ENCODE measurements around the gene EDC4. TPM values are rescaled to one million over a fixed set of nuclear protein-coding genes. Genes with fewer than 3 reads are reported as not detected.

Gene EDC4
- total RNA-seq, 1 experiment from 2014 or later: 48.8 TPM

DNA sequence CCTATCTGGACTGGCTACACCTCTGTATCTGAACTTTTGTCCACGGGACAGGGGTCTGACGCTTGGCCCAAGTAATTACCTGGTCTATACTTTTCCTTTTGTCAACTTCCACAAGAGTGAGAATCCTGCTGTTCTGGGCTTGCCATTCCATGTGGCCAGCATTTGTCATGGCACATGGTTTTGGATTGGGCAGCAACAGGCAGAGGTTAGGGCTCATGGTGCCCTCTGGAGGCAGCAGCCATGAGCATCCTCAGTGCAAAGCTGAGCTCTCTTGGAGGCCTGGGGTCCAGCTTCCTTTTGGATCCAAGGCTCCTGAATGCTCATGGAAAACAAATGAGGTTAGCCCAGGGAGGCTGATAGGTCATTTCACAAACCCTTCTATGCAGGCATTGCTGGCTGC is 7.5 kb upstream of the EDC4 start:
- TF ChIP-seq, protein P1, sequence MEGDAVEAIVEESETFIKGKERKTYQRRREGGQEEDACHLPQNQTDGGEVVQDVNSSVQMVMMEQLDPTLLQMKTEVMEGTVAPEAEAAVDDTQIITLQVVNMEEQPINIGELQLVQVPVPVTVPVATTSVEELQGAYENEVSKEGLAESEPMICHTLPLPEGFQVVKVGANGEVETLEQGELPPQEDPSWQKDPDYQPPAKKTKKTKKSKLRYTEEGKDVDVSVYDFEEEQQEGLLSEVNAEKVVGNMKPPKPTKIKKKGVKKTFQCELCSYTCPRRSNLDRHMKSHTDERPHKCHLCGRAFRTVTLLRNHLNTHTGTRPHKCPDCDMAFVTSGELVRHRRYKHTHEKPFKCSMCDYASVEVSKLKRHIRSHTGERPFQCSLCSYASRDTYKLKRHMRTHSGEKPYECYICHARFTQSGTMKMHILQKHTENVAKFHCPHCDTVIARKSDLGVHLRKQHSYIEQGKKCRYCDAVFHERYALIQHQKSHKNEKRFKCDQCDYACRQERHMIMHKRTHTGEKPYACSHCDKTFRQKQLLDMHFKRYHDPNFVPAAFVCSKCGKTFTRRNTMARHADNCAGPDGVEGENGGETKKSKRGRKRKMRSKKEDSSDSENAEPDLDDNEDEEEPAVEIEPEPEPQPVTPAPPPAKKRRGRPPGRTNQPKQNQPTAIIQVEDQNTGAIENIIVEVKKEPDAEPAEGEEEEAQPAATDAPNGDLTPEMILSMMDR (conservative IDR thresholded peaks at IDR 0.05): peak; percentile 47; the same call in 1 of the 2 replicates
- no peak for TF ChIP-seq EZH2 (IDR thresholded peaks at IDR 0.05; ENCODE audit: low read depth)
- intact Hi-C loops (cut with micrococcal nuclease; ENCODE audit: unreplicated experiment): loop anchor here (1.0 kb wide), 1 partner anchor 49 kb away; no protein-coding TSS in a partner anchor
- ChIA-PET POLR2A (ENCODE audit: unreplicated experiment) (no interaction called here), CTCF (interaction anchor here (0.6 to 1.2 kb wide), 6 partner anchors 49 to 189 kb away, joined by 3 to 6 read pairs (median 4); no protein-coding TSS in a partner anchor)
- no TSS peak for BruUV-seq (replicated peaks)
- peaks cover 43% of the 10 kb centered on the region for H3K79me2 ChIP-seq (ENCODE audit: low read depth)
- H2AFZ ChIP-seq: no peak overlapping the region
- no peaks in the 10 kb centered on the region for H3K27me3 ChIP-seq (ENCODE audit: insufficient read depth, low read depth)
- no peak overlapping the region for H3K4me3 ChIP-seq
- no peak overlapping the region for H3K4me2 ChIP-seq
- H3K27ac ChIP-seq: no peak overlapping the region
- DNase-seq: peak in 1 of 2 experiments; percentile 48
- peaks cover 23% of the 10 kb centered on the region for H3F3A ChIP-seq (ENCODE audit: insufficient read depth, low read depth)
- no peaks in the 10 kb centered on the region for H3K9me2 ChIP-seq (ENCODE audit: insufficient read depth)
- no peaks in the 10 kb centered on the region for H3K9me3 ChIP-seq (ENCODE audit: insufficient read depth, low read depth)
- peaks cover 34% of the 10 kb centered on the region for H3K36me3 ChIP-seq (ENCODE audit: low read depth)
- peaks cover 68% of the 10 kb centered on the region for H4K20me1 ChIP-seq (ENCODE audit: insufficient read depth)
- H3K4me1 ChIP-seq (replicated peaks; ENCODE audit: insufficient read depth): peaks cover 13% of the 10 kb centered on the region

DNA sequence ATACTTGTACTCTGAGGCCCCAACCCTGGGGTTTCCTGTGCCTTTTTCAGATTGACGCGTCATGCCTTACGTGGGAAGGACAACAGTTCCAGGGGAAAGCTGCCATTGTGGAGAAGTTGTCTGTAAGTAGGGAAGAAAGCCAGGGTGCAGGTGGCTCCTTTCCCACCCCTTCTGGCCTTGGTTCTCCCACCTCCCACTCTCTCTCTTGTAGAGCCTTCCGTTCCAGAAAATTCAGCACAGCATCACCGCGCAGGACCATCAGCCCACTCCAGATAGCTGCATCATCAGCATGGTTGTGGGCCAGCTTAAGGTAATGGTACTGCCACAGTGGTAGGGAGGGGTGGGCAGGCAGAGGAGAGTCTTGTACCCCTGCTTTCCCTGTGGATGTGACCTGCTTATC is 4.6 kb upstream of the EDC4 start:
- TF ChIP-seq, protein P1 (conservative IDR thresholded peaks at IDR 0.05): no peak
- no peak for TF ChIP-seq EZH2 (IDR thresholded peaks at IDR 0.05; ENCODE audit: low read depth)
- Histone ChIP-seq H3K9me3 (ENCODE audit: insufficient read depth, low read depth) (no peaks in the 10 kb centered on the region), H3K79me2 (ENCODE audit: low read depth) (peaks cover 16% of the 10 kb centered on the region), H3K27me3 (ENCODE audit: insufficient read depth, low read depth) (no peaks in the 10 kb centered on the region), H3K4me3 (no peak overlapping the region), H3K4me2 (no peak overlapping the region), H3K9me2 (ENCODE audit: insufficient read depth) (no peaks in the 10 kb centered on the region), H3K36me3 (ENCODE audit: low read depth) (peaks cover 21% of the 10 kb centered on the region), H3K27ac (no peak overlapping the region), H3K4me1 (replicated peaks; ENCODE audit: insufficient read depth) (no peaks in the 10 kb centered on the region), H4K20me1 (ENCODE audit: insufficient read depth) (peaks cover 39% of the 10 kb centered on the region), H3F3A (ENCODE audit: insufficient read depth, low read depth) (peaks cover 34% of the 10 kb centered on the region), H2AFZ (no peak overlapping the region)
- BruUV-seq (replicated peaks): no TSS peak
- intact Hi-C loops (cut with micrococcal nuclease; ENCODE audit: unreplicated experiment): no loop called here
- ChIA-PET POLR2A (ENCODE audit: unreplicated experiment) (no interaction called here), CTCF (no interaction called here)
- DNase-seq: no peak

DNA sequence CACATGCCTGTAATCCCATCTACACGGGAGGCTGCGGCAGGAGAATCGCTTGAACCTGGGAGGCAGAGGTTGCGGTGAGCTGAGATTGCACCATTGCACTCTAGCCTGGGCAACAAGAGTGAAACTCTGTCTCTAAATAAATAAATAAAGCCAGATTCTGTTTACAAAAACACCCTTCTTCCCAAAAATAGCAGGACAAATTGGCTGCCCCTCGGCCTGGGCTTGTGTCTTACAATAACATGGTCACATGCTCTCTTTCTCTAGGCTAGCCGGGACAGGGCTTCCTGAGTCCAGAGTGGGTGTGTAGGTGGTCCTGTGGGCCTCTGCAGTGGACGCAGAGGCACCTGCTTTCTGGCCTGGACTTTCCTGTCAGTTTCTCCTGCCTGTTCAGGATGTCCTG is 3.2 kb upstream of the EDC4 start:
- POLR2A ChIA-PET (ENCODE audit: unreplicated experiment): no interaction called here
- H3F3A ChIP-seq (ENCODE audit: insufficient read depth, low read depth): peaks cover 29% of the 10 kb centered on the region

More for the DNA sequence above, 3.2 kb upstream of the EDC4 start:
- no peak overlapping the region for H3K4me3 ChIP-seq
- H3K79me2 ChIP-seq (ENCODE audit: low read depth): peaks cover 18% of the 10 kb centered on the region
- TF ChIP-seq EZH2 (IDR thresholded peaks at IDR 0.05; ENCODE audit: low read depth): no peak
- TF ChIP-seq, protein P1 (conservative IDR thresholded peaks at IDR 0.05): no peak
- peaks cover 30% of the 10 kb centered on the region for H4K20me1 ChIP-seq (ENCODE audit: insufficient read depth)
- peaks cover 20% of the 10 kb centered on the region for H3K36me3 ChIP-seq (ENCODE audit: low read depth)
- no peak overlapping the region for H2AFZ ChIP-seq
- intact Hi-C loops (cut with micrococcal nuclease; ENCODE audit: unreplicated experiment): no loop called here
- H3K9me3 ChIP-seq (ENCODE audit: insufficient read depth, low read depth): no peaks in the 10 kb centered on the region
- H3K4me1 ChIP-seq (replicated peaks; ENCODE audit: insufficient read depth): peaks cover 9% of the 10 kb centered on the region; the same call in 1 of the 2 replicates
- no peaks in the 10 kb centered on the region for H3K9me2 ChIP-seq (ENCODE audit: insufficient read depth)
- CTCF ChIA-PET: no interaction called here
- H3K27ac ChIP-seq: no peak overlapping the region
- DNase-seq: no peak
- H3K4me2 ChIP-seq: no peak overlapping the region
- BruUV-seq (replicated peaks): no TSS peak
- H3K27me3 ChIP-seq (ENCODE audit: insufficient read depth, low read depth): no peaks in the 10 kb centered on the region
